Lower lobe of right lung (tissue), 2 donors: ENCODE results near the gene NCOR2. TPM values are rescaled to one million over a fixed set of nuclear protein-coding genes. Genes with fewer than 3 reads are reported as not detected.
A peak's percentile ranks its signal among the peaks of the same experiment; 100 is the strongest.

Source experiments
- ATAC-seq, 2 donors: fragments of 200-7000 bp; cut with Tn5 transposase; one replicate each; pipeline ENCODE4 v1.9.1; 2020 to 2022; ENCODE audit warnings: mild to moderate bottlenecking in 2 of 2, moderate library complexity in 2 of 2
- DNase-seq: peaks from one replicate; pipeline ENCODE4 v3.0.0-alpha.2; 2020
- H3K27ac ChIP-seq: fragments of 200-600 bp; one replicate; pipeline ENCODE4 v1.8.0; 2022
- H3K27me3 ChIP-seq: fragments of 200-600 bp; one replicate; pipeline ENCODE4 v1.8.0; 2022; ENCODE audit warnings: low read depth
- H3K36me3 ChIP-seq: fragments of 200-600 bp; one replicate; pipeline ENCODE4 v1.8.0; 2022; ENCODE audit warnings: mild to moderate bottlenecking
- H3K4me1 ChIP-seq: fragments of 200-600 bp; one replicate; pipeline ENCODE4 v1.8.0; 2022
- H3K4me3 ChIP-seq: fragments of 200-600 bp; one replicate; pipeline ENCODE4 v1.8.0; 2022; ENCODE audit warnings: mild to moderate bottlenecking
- H3K9me3 ChIP-seq: fragments of 200-600 bp; one replicate; pipeline ENCODE4 v1.8.0; 2022
- CTCF ChIP-seq: fragments of 200-600 bp; IDR thresholded peaks from one replicate; pipeline ENCODE4 v1.8.0; 2022; ENCODE audit warnings: antibody characterized with exemption, mild to moderate bottlenecking
- intact Hi-C: fragments of 100-400 bp; cut with DNase I; formaldehyde crosslinking; loops from one replicate; pipeline ENCODE4 v1.11.0; 2022
- total RNA-seq: library from RNA; stranded (reverse); fragmentation: NEBNext Ultra II Directional; extraction: Animal tissue kit (Norgen Biotek cat#: 25700); gene quantifications from one replicate; pipeline ENCODE4 v1.2.1, GENCODE V29; 2021
- donor health status: DM: no; HTN: yes; CAD: no; lungs with severe emphysema.

The NCOR2 gene
- total RNA-seq, 1 donor from 2014 or later = 318 TPM

GRCh38 chr12:124583854-124584253, 16.4 kb upstream of the NCOR2 start:
- ATAC-seq (no peak), DNase-seq (no peak)
- Histone ChIP-seq H3K36me3 (no peaks in the 10 kb centered on the region), H3K27me3 (no peaks in the 10 kb centered on the region), H3K27ac (no peak overlapping the region), H3K4me1 (peaks cover 13% of the 10 kb centered on the region), H3K4me3 (no peak overlapping the region), H3K9me3 (no peaks in the 10 kb centered on the region)
- TF ChIP-seq CTCF = no peak
- intact Hi-C loops = no loop called here

GRCh38 chr12:124582108-124582424, 14.7 kb upstream of the NCOR2 start:
- Histone ChIP-seq H3K27me3 (no peaks in the 10 kb centered on the region), H3K4me1 (peaks cover 7% of the 10 kb centered on the region), H3K27ac (peak overlapping the region; percentile 18), H3K4me3 (no peak overlapping the region), H3K36me3 (no peaks in the 10 kb centered on the region), H3K9me3 (no peaks in the 10 kb centered on the region)
- TF ChIP-seq CTCF = no peak
- DNase-seq (peak; percentile 56), ATAC-seq (peak; percentile 46 to 60)
- intact Hi-C loops = no loop called here

GRCh38 chr12:124581307-124582107, 14.1 kb upstream of the NCOR2 start:
- Histone ChIP-seq H3K4me3 (no peak overlapping the region), H3K4me1 (peaks cover 7% of the 10 kb centered on the region), H3K27ac (peak overlapping the region; percentile 18), H3K27me3 (no peaks in the 10 kb centered on the region), H3K9me3 (no peaks in the 10 kb centered on the region), H3K36me3 (no peaks in the 10 kb centered on the region)
- DNase-seq (no peak), ATAC-seq (no peak)
- TF ChIP-seq CTCF = no peak
- intact Hi-C loops = no loop called here

- Histone ChIP-seq H3K27ac (no peak overlapping the region), H3K4me3 (no peak overlapping the region), H3K9me3 (no peaks in the 10 kb centered on the region), H3K36me3 (no peaks in the 10 kb centered on the region), H3K27me3 (no peaks in the 10 kb centered on the region), H3K4me1 (peaks cover 7% of the 10 kb centered on the region)
- intact Hi-C loops = no loop called here
- ATAC-seq (no peak), DNase-seq (no peak)
- no peak for TF ChIP-seq CTCF
These were observed 12.6 kb upstream of the NCOR2 start for GRCh38 chr12:124579921-124580517.

GRCh38 chr12:124578854-124579253, 11.4 kb upstream of the NCOR2 start:
- Histone ChIP-seq H3K27ac (no peak overlapping the region), H3K4me3 (no peak overlapping the region), H3K36me3 (no peaks in the 10 kb centered on the region), H3K27me3 (no peaks in the 10 kb centered on the region), H3K4me1 (peaks cover 7% of the 10 kb centered on the region), H3K9me3 (no peaks in the 10 kb centered on the region)
- DNase-seq (no peak), ATAC-seq (no peak)
- intact Hi-C loops = no loop called here
- no peak for TF ChIP-seq CTCF
